Activated B cell treated with CpG ODN at 0.5 μM for 24 hours (primary cell): ENCODE measurements around the gene SLC28A1. TPM values are rescaled to one million over a fixed set of nuclear protein-coding genes. Genes with fewer than 3 reads are reported as not detected.
"Not testable (repeated sequence)": the region's sequence is repeated elsewhere in the genome, so short reads cannot be mapped to it uniquely, and the experiment has no call there.

Source experiments
- ATAC-seq: fragments of 200-7000 bp; cut with Tn5 transposase; one replicate; pipeline ENCODE4 v1.10.0; 2021; ENCODE audit warnings: low read depth, mild to moderate bottlenecking, moderate library complexity
- CTCF ChIA-PET: fragments of 350-600 bp; sonication (Branson Sonifier 250); formaldehyde crosslinking; loops from one replicate; lab custom pipeline; 2021; ENCODE audit warnings: antibody characterized with exemption; lab: Charles Lee
- POLR2A ChIA-PET: fragments of 350-600 bp; sonication (Branson Sonifier 250); formaldehyde crosslinking; loops from one replicate; lab custom pipeline; 2021; ENCODE audit warnings: antibody characterized with exemption; lab: Charles Lee
- DNase-seq: peaks from one replicate; pipeline ENCODE4 v3.0.0; 2022
- H3K27ac Mint-ChIP-seq: one replicate; pipeline ENCODE4 v1.8.0; 2020; ENCODE audit warnings: mixed read lengths
- H3K27me3 Mint-ChIP-seq: one replicate; pipeline ENCODE4 v1.8.0; 2021; ENCODE audit warnings: mixed read lengths
- H3K36me3 Mint-ChIP-seq: one replicate; pipeline ENCODE4 v1.8.0; 2021; ENCODE audit warnings: low read depth, mixed read lengths
- H3K4me1 Mint-ChIP-seq: one replicate; pipeline ENCODE4 v1.8.0; 2021; ENCODE audit warnings: mixed read lengths
- H3K4me3 Mint-ChIP-seq: one replicate; pipeline ENCODE4 v1.8.0; 2020; ENCODE audit warnings: mild to moderate bottlenecking, mixed read lengths
- H3K9me3 Mint-ChIP-seq: one replicate; pipeline ENCODE4 v1.8.0; 2020; ENCODE audit warnings: mixed read lengths
- intact Hi-C: fragments of 100-400 bp; cut with micrococcal nuclease; formaldehyde crosslinking; loops from one replicate; pipeline ENCODE4 v1.15.1; 2024
- total RNA-seq: library from RNA; stranded (reverse); gene quantifications from 2 replicates; pipeline ENCODE4 v1.2.3, GENCODE V29; 2022
- TF ChIP-seq, protein P1 (sequence below): fragments of 200-600 bp; IDR thresholded peaks from one replicate; pipeline ENCODE4 v1.8.0; 2022; ENCODE audit warnings: antibody characterized with exemption, mild to moderate bottlenecking

Gene SLC28A1
- total RNA-seq, 1 donor from 2014 or later = not detected

DNA sequence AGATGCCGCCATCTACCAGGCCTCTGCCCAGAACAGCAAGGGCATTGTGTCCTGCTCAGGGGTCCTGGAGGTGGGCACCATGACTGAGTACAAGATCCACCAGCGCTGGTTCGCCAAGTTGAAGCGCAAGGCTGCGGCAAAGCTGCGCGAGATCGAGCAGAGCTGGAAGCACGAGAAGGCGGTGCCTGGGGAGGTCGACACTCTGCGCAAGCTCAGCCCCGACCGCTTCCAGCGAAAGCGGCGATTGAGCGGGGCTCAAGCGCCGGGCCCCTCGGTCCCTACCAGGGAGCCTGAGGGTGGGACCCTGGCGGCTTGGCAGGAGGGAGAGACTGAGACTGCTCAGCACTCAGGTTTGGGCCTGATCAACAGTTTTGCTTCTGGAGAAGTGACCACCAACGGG lies 44.7 kb upstream of the SLC28A1 start:
- peaks cover 1% of the 10 kb centered on the region for H3K27me3 Mint-ChIP-seq
- no peak for DNase-seq

DNA sequence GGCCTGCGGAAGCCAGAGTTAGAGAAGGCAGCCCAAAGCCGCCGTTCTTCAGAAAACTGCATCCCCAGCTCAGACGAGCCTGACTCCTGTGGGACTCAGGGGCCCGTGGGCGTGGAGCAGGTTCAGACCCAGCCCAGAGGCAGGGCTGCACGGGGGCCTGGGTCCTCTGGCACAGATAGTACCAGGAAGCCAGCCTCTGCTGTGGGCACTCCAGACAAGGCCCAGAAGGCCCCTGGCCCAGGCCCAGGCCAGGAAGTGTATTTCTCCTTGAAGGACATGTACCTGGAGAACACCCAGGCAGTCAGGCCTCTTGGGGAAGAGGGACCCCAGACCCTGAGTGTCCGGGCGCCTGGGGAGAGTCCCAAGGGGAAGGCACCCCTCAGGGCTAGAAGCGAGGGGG lies 44.2 kb upstream of the SLC28A1 start:
- Mint-ChIP-seq H3K27ac (no peak overlapping the region), H3K9me3 (no peaks in the 10 kb centered on the region), H3K4me3 (no peak overlapping the region), H3K4me1 (no peaks in the 10 kb centered on the region), H3K36me3 (no peaks in the 10 kb centered on the region), H3K27me3 (peaks cover under 1% of the 10 kb centered on the region)
- DNase-seq = no peak
- TF ChIP-seq, protein P1, sequence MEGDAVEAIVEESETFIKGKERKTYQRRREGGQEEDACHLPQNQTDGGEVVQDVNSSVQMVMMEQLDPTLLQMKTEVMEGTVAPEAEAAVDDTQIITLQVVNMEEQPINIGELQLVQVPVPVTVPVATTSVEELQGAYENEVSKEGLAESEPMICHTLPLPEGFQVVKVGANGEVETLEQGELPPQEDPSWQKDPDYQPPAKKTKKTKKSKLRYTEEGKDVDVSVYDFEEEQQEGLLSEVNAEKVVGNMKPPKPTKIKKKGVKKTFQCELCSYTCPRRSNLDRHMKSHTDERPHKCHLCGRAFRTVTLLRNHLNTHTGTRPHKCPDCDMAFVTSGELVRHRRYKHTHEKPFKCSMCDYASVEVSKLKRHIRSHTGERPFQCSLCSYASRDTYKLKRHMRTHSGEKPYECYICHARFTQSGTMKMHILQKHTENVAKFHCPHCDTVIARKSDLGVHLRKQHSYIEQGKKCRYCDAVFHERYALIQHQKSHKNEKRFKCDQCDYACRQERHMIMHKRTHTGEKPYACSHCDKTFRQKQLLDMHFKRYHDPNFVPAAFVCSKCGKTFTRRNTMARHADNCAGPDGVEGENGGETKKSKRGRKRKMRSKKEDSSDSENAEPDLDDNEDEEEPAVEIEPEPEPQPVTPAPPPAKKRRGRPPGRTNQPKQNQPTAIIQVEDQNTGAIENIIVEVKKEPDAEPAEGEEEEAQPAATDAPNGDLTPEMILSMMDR = no peak
- ChIA-PET CTCF (no interaction called here), POLR2A (no interaction called here)
- intact Hi-C loops = no loop called here
- no peak for ATAC-seq

More for the DNA sequence above, 44.7 kb upstream of the SLC28A1 start:
- H3K4me1 Mint-ChIP-seq = no peaks in the 10 kb centered on the region
- H3K27ac Mint-ChIP-seq = no peak overlapping the region
- H3K36me3 Mint-ChIP-seq = no peaks in the 10 kb centered on the region
- POLR2A ChIA-PET = no interaction called here
- no peak overlapping the region for H3K4me3 Mint-ChIP-seq
- no peak for ATAC-seq
- no peaks in the 10 kb centered on the region for H3K9me3 Mint-ChIP-seq
- CTCF ChIA-PET = no interaction called here
- intact Hi-C loops = no loop called here
- TF ChIP-seq, protein P1 = no peak

DNA sequence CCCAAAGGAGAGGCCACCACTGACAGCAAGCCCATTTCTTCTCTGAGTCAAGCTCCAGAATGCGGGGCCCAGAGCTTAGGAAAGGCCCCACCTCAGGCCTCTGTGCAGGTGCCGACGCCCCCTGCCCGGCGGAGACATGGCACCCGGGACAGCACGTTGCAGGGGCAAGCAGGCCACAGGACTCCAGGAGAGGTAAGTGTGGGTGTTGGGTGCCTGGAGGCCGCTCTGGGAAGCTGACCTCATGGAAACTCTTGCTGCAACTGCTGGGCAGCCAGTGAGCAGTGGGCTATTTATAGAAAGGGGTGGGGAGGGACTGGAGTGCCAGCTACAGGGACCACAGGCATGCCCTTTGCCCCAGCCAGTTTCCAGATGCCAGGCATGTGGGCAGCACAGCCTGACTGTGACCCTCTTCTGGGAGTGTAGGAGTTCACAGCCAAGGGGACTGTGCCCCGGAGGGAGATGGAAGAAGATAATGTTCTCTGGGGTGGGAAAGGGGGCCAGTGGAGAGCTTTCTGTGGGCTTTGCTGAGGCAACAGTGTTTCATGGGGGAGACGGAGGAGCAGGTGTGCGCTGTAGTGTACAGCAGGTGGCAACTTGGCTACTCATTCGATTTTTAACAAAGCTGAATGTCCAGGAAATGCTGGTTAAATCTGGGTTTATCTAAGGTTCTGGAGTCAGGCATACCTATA lies 43.6 kb upstream of the SLC28A1 start:
- no peak for DNase-seq
- Mint-ChIP-seq H3K4me1 (no peaks in the 10 kb centered on the region), H3K36me3 (no peaks in the 10 kb centered on the region), H3K9me3 (no peaks in the 10 kb centered on the region), H3K4me3 (no peak overlapping the region), H3K27me3 (no peaks in the 10 kb centered on the region), H3K27ac (no peak overlapping the region)
- intact Hi-C loops = no loop called here
- ATAC-seq = no peak
- POLR2A ChIA-PET = no interaction called here
- CTCF ChIA-PET = no interaction called here
- TF ChIP-seq, protein P1 = no peak

DNA sequence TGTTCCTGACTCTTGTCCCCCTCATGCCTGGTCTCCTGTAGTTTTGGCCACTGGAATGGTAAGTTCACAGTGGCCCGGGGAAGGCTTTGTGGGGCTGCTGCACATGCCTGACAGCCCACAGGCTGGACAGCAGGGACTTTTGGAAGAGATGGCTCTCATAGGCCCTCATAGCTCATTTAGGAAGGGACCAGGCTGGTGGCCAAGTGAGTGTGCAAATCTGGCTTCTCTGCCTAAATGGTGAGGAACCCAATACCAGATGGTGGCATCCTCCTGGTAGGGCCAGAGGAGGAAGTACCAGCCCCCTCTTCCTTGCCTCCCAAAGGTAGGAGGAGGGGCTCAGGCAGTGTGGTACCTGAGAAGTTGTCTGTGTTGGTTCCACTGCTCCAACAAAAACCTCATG lies 41.7 kb upstream of the SLC28A1 start:
- POLR2A ChIA-PET = no interaction called here
- ATAC-seq (no peak), DNase-seq (no peak)
- Mint-ChIP-seq H3K4me3 (no peak overlapping the region), H3K27ac (no peak overlapping the region), H3K27me3 (no peaks in the 10 kb centered on the region), H3K4me1 (no peaks in the 10 kb centered on the region), H3K9me3 (peaks cover 9% of the 10 kb centered on the region), H3K36me3 (peaks cover 2% of the 10 kb centered on the region)
- TF ChIP-seq, protein P1 = no peak
- CTCF ChIA-PET = no interaction called here
- intact Hi-C loops = no loop called here

DNA sequence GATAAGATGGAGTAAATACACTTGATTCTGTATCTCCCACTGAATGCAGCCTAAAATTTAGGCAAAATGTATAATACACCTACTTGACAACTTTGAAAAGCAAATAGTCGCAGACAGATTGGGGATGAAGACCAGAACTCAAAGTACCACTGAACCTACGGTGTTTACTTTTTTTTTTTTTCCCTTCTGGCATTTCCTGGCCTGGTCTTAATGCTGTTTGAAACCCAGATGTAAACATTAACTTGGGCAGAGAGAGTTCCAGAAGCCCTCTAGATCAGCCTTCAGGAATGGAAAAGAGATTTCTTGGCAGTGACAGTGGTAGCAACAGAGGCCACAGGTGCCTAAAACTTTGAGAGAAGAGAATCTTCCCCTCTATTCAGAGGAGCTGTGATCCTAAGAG lies 39.5 kb upstream of the SLC28A1 start:
- no peaks in the 10 kb centered on the region for H3K27me3 Mint-ChIP-seq
- POLR2A ChIA-PET = interaction anchor here (0.6 kb wide), 1 partner anchor 254 kb away, joined by 3 read pairs; no protein-coding TSS in a partner anchor
- intact Hi-C loops = loop anchor here (1.0 kb wide), 2 partner anchors 83 to 199 kb away; no protein-coding TSS in a partner anchor
- H3K27ac Mint-ChIP-seq = no peak overlapping the region
- no peak overlapping the region for H3K4me3 Mint-ChIP-seq
- no peak for ATAC-seq
- CTCF ChIA-PET = interaction anchor here (0.9 to 1.5 kb wide), 2 partner anchors 71 to 190 kb away, joined by 3 read pairs; no protein-coding TSS in a partner anchor
- H3K36me3 Mint-ChIP-seq = peaks cover 2% of the 10 kb centered on the region
- DNase-seq = no peak
- peaks cover 16% of the 10 kb centered on the region for H3K9me3 Mint-ChIP-seq
- TF ChIP-seq, protein P1 = no peak
- no peaks in the 10 kb centered on the region for H3K4me1 Mint-ChIP-seq

DNA sequence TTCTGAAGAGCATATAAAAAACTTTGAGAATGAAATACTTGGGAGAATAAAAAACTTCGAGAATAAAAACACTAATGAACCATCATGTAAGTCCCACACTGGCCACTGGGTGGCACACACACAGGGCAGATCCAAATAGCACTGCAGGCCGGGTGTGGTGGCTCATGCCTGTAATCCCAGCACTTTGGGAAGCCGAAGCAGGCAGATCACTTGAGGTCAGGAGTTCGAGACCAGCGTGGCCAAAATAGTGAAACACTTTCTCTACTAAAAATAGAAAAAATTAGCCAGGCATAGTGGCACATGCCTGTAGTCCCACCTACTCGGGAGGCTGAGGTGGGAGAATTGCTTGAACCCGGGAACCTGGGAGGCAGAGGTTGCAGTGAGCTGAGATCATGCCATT lies 38.8 kb upstream of the SLC28A1 start:
- DNase-seq, H3K4me1 Mint-ChIP-seq, H3K27me3 Mint-ChIP-seq, H3K4me3 Mint-ChIP-seq, H3K36me3 Mint-ChIP-seq, H3K27ac Mint-ChIP-seq, POLR2A ChIA-PET: not testable (repeated sequence)
- peak; percentile 62 for ATAC-seq
- H3K9me3 Mint-ChIP-seq = peaks cover 16% of the 10 kb centered on the region
- intact Hi-C loops = loop anchor here (1.0 kb wide), 2 partner anchors 83 to 199 kb away; no protein-coding TSS in a partner anchor
- CTCF ChIA-PET = interaction anchor here (0.9 to 1.5 kb wide), 2 partner anchors 72 to 190 kb away, joined by 3 read pairs; no protein-coding TSS in a partner anchor
